Measurements from ENCODE around the gene ARHGAP6. TPM values are rescaled to one million over a fixed set of nuclear protein-coding genes. Genes with fewer than 3 reads are reported as not detected.

ARHGAP6 gene
- total RNA-seq, 1 experiment from 2014 or later, result 0.07 TPM

DNA sequence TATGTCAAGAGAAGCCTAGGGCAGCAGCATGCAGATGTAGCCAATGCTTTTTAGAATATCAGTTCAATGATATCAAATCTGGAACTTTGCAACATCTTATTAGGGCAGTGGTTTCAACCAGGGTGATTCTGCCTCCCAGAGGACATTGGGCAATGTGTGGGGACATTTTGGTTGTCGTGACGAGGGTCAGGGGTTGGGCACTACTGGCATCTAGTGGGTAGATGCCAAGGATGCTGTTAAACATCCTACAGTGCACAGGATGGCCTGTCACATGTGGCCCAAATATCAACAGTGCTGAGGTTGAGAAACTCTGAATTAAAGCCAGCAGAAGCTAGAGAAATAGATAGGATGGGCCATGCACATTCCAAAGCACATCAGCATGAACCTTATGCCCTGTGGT is 220.2 kb downstream of the ARHGAP6 start:
- H3K23me2 ChIP-seq (ENCODE audit: insufficient read length, low read depth, low read length, poor library complexity, severe bottlenecking), result no peaks in the 10 kb centered on the region
- no peaks in the 10 kb centered on the region for H3K79me2 ChIP-seq (ENCODE audit: insufficient read depth, low read length)
- Mint-ChIP-seq H3K4me3 (no peak overlapping the region), H3K36me3 (ENCODE audit: insufficient read depth in 1 of 3, low read depth in 3 of 3) (no peaks in the 10 kb centered on the region), H3K9me3 (peaks cover 53 to 68% of the 10 kb centered on the region in 2 experiments), H3K4me1 (peaks cover 0 to 5% of the 10 kb centered on the region in 2 experiments; a peak in 3 of 4 replicates), H3K27ac (no peak overlapping the region), H3K27me3 (ENCODE audit: low read depth) (peaks cover 2% of the 10 kb centered on the region)
- no peak overlapping the region for H3K56ac ChIP-seq (ENCODE audit: insufficient read length, low read depth, low read length)
- H3K4me2 ChIP-seq (ENCODE audit: insufficient read depth, insufficient read length, low read length), result no peak overlapping the region
- H2BK15ac ChIP-seq (ENCODE audit: low read depth, low read length), result no peak overlapping the region
- H3K14ac ChIP-seq (ENCODE audit: insufficient read depth, low read length), result no peak overlapping the region
- no CpG with 5 or more reads among the region's 2 CpGs for WGBS (ENCODE audit: extremely low coverage, insufficient read length, low lambda C conversion rate)
- H2BK5ac ChIP-seq (ENCODE audit: insufficient read length, low read length), result no peak overlapping the region
- no peak overlapping the region for H2BK120ac ChIP-seq (ENCODE audit: low read depth, low read length, poor library complexity, severe bottlenecking)
- H4K20me1 ChIP-seq (ENCODE audit: control insufficient read depth, insufficient read depth, insufficient read length), result no peaks in the 10 kb centered on the region
- no peaks in the 10 kb centered on the region; the same call in 1 of the 2 replicates for H3K4me1 ChIP-seq (ENCODE audit: insufficient read depth, low read length)
- no peak overlapping the region for H3K9ac ChIP-seq (ENCODE audit: extremely low read depth, insufficient read length, low read length)
- H2BK20ac ChIP-seq (ENCODE audit: low read depth, low read length, poor library complexity, severe bottlenecking), result no peak overlapping the region
- H2BK12ac ChIP-seq (ENCODE audit: insufficient read length, low read depth, low read length), result no peak overlapping the region
- no peaks in the 10 kb centered on the region for H3K27me3 ChIP-seq (ENCODE audit: insufficient read depth, low read length)
- H3K79me1 ChIP-seq (ENCODE audit: insufficient read depth, low read depth, low read length, poor library complexity, severe bottlenecking), result no peaks in the 10 kb centered on the region
- no peak overlapping the region for H4K8ac ChIP-seq (replicated peaks; ENCODE audit: insufficient read length, low read depth, low read length)
- no peak overlapping the region for H3K23ac ChIP-seq (ENCODE audit: insufficient read length, low read depth, low read length)
- H3T11ph ChIP-seq (ENCODE audit: low read length), result no peak overlapping the region
- no peak overlapping the region for H3K18ac ChIP-seq (ENCODE audit: insufficient read length, low read depth, low read length)
- H3K27ac ChIP-seq (ENCODE audit: insufficient read length, low read depth, low read length), result no peak overlapping the region
- no peak overlapping the region for H2AFZ ChIP-seq (ENCODE audit: low read length)
- H4K91ac ChIP-seq (ENCODE audit: insufficient read length, low read depth, low read length), result no peak overlapping the region
- no peak overlapping the region for H4K5ac ChIP-seq (ENCODE audit: insufficient read length, low read depth, low read length)
- no peak overlapping the region for H2AK5ac ChIP-seq (ENCODE audit: insufficient read length, low read length)
- no peaks in the 10 kb centered on the region for H3K9me3 ChIP-seq (ENCODE audit: control insufficient read depth, low read depth, low read length)
- no peak for TF ChIP-seq CTCF (conservative IDR thresholded peaks at IDR 0.05)
- no peak overlapping the region for H3K4ac ChIP-seq (ENCODE audit: low read depth, low read length)
- DNase-seq, result no peak

All from H9 (cell line).